CD14-positive monocyte (primary cell): ENCODE results near the gene PARL. TPM values are rescaled to one million over a fixed set of nuclear protein-coding genes. Genes with fewer than 3 reads are reported as not detected.
A peak's percentile ranks its signal among the peaks of the same experiment; 100 is the strongest.

Experiments used
- DNase-seq, 3 donors: peaks; one replicate each; pipeline ENCODE4 v3.0.0-alpha.2; 2011 to 2022
- H2AFZ ChIP-seq: 2 replicates; pipeline ENCODE4 v1.6.0; 2012; ENCODE audit warnings: mild to moderate bottlenecking, low read depth, low read length, inconsistent platforms; ENCODE audit not compliant: insufficient read depth, poor library complexity, severe bottlenecking
- H3K27ac ChIP-seq, 2 donors: 1 replicate in 1 of 2; 2 replicates in 1 of 2; pipeline ENCODE4 v1.5.1; 2012 to 2013; ENCODE audit warnings: low read length in 2 of 2, control low read depth in 1 of 2, inconsistent platforms in 1 of 2, low read depth in 1 of 2, mild to moderate bottlenecking in 1 of 2
- H3K27me3 ChIP-seq, 2 donors: one replicate each; pipeline versions ENCODE4 v1.6.0 to v1.6.1; 2011 to 2013; ENCODE audit warnings: low read length in 2 of 2; ENCODE audit not compliant: control insufficient read depth in 2 of 2, insufficient read depth in 2 of 2
- H3K36me3 ChIP-seq, 2 donors: replicated peaks in 1 of 2; 1 replicate in 1 of 2; 2 replicates in 1 of 2; pipeline versions ENCODE4 v1.5.1 to v1.6.1; 2012 to 2013; ENCODE audit warnings: low read length in 2 of 2, control low read depth in 1 of 2, inconsistent platforms in 1 of 2, mild to moderate bottlenecking in 1 of 2; ENCODE audit not compliant: insufficient read depth in 2 of 2, control insufficient read depth in 1 of 2
- H3K4me1 ChIP-seq, 2 donors: 1 replicate in 1 of 2; 2 replicates in 1 of 2; pipeline versions ENCODE4 v1.5.1 to v1.6.1; 2012 to 2013; ENCODE audit warnings: low read length in 2 of 2, control low read depth in 1 of 2, inconsistent platforms in 1 of 2, mild to moderate bottlenecking in 1 of 2, moderate library complexity in 1 of 2; ENCODE audit not compliant: insufficient read depth in 2 of 2, control insufficient read depth in 1 of 2
- H3K4me2 ChIP-seq: replicated peaks from 2 replicates; pipeline ENCODE3; 2012; ENCODE audit warnings: low read length, moderate library complexity, mild to moderate bottlenecking; ENCODE audit not compliant: poor library complexity, severe bottlenecking; ENCODE audit errors: extremely low read depth
- H3K4me3 ChIP-seq, 3 experiments: fragments of 200-600 bp in 1 of 3; sonication (generic) in 1 of 3; replicated peaks in 1 of 3; 1 replicate in 2 of 3; 2 replicates in 1 of 3; pipeline ENCODE4 v1.5.1; 2011 to 2013; ENCODE audit warnings: low read length in 3 of 3, mild to moderate bottlenecking in 3 of 3, control low read depth in 2 of 3, low read depth in 2 of 3, inconsistent platforms in 1 of 3, moderate library complexity in 1 of 3
- H3K79me2 ChIP-seq: 2 replicates; pipeline ENCODE4 v1.6.0; 2012; ENCODE audit warnings: mild to moderate bottlenecking, control low read depth, inconsistent platforms, low read length, moderate library complexity; ENCODE audit not compliant: insufficient read depth
- H3K9ac ChIP-seq: 2 replicates; pipeline ENCODE4 v1.6.0; 2017; ENCODE audit warnings: low read length, mild to moderate bottlenecking; ENCODE audit not compliant: insufficient read depth, poor library complexity, severe bottlenecking
- H3K9me3 ChIP-seq, 2 donors: replicated peaks in 1 of 2; 1 replicate in 1 of 2; 2 replicates in 1 of 2; pipeline versions ENCODE4 v1.5.1 to v1.6.1; 2012 to 2013; ENCODE audit warnings: low read length in 2 of 2, control low read depth in 1 of 2; ENCODE audit not compliant: control insufficient read depth in 1 of 2, insufficient read depth in 1 of 2
- H4K20me1 ChIP-seq: 2 replicates; pipeline ENCODE4 v1.6.0; 2012; ENCODE audit warnings: mild to moderate bottlenecking, low read length, control low read depth, moderate library complexity; ENCODE audit not compliant: insufficient read depth
- H3K27ac Mint-ChIP-seq, 7 donors: one replicate each; pipeline ENCODE4 v1.8.0; 2020; ENCODE audit warnings: mild to moderate bottlenecking in 7 of 7, mixed read lengths in 7 of 7, moderate library complexity in 6 of 7, inconsistent platforms in 2 of 7
- H3K27me3 Mint-ChIP-seq, 3 donors: one replicate each; pipeline ENCODE4 v1.8.0; 2021 to 2022; ENCODE audit warnings: low read depth in 3 of 3, mild to moderate bottlenecking in 3 of 3, mixed read lengths in 3 of 3, moderate library complexity in 3 of 3, inconsistent platforms in 1 of 3
- H3K36me3 Mint-ChIP-seq, 2 donors: one replicate each; pipeline ENCODE4 v1.8.0; 2020; ENCODE audit warnings: mixed read lengths in 2 of 2, inconsistent platforms in 1 of 2, mild to moderate bottlenecking in 1 of 2
- H3K4me1 Mint-ChIP-seq: one replicate; pipeline ENCODE4 v1.8.0; 2020; ENCODE audit warnings: mild to moderate bottlenecking, mixed read lengths
- H3K4me3 Mint-ChIP-seq, 2 donors: one replicate each; pipeline ENCODE4 v1.8.0; 2020; ENCODE audit warnings: mild to moderate bottlenecking in 2 of 2, mixed read lengths in 2 of 2, moderate library complexity in 1 of 2
- H3K9me3 Mint-ChIP-seq, 7 donors: one replicate each; pipeline ENCODE4 v1.8.0; 2020 to 2022; ENCODE audit warnings: mixed read lengths in 7 of 7, mild to moderate bottlenecking in 6 of 7, moderate library complexity in 6 of 7, inconsistent platforms in 2 of 7
- CTCF ChIP-seq: fragments of 200-600 bp; IDR thresholded peaks from one replicate; pipeline ENCODE4 v1.8.0; 2022; ENCODE audit warnings: antibody characterized with exemption, mild to moderate bottlenecking
- WGBS: methylation state at CpG from one replicate; pipeline ENCODE4 v1.1.5; 2013; ENCODE audit warnings: missing lambda C conversion rate; ENCODE audit not compliant: insufficient coverage; 5-methylcytosine and 5-hydroxymethylcytosine counted together
- intact Hi-C, 2 donors: fragments of 100-400 bp; cut with micrococcal nuclease; formaldehyde crosslinking; loops; one replicate each; pipeline versions ENCODE4 v1.15.0 to v1.15.1; 2023
- polyA plus RNA-seq, 3 donors: library from polyadenylated mRNA; depleted of rRNA in 1 of 3; unstranded in 2 of 3; stranded (reverse) in 1 of 3; fragments of 300-500 nt in 2 of 3; fragments of >200 nt in 1 of 3; fragmentation: Illumina TruSeq in 2 of 3; gene quantifications; 1 replicate in 2 of 3; 2 replicates in 1 of 3; pipeline ENCODE4 v1.2.3, GENCODE V29; 2012 to 2021

The PARL gene
- polyA plus RNA-seq, 3 donors, result 65.6 to 196 (median 155) TPM

GRCh38 chr3:183800243-183800863 is 84.3 kb downstream of the PARL start:
- Histone ChIP-seq H3K4me3 (no peak overlapping the region), H3K27me3 (no peaks in the 10 kb centered on the region), H2AFZ (no peak overlapping the region), H3K36me3 (peaks cover 79 to 85% of the 10 kb centered on the region in 2 donors), H3K9ac (no peak overlapping the region), H3K9me3 (no peaks in the 10 kb centered on the region), H4K20me1 (peaks cover 3% of the 10 kb centered on the region), H3K4me1 (no peaks in the 10 kb centered on the region), H3K4me2 (no peak overlapping the region), H3K27ac (no peak overlapping the region), H3K79me2 (no peaks in the 10 kb centered on the region)
- 93% methylated on average over 6 of the region's 8 CpGs for WGBS
- Mint-ChIP-seq H3K4me1 (no peaks in the 10 kb centered on the region), H3K36me3 (peaks cover 75 to 95% of the 10 kb centered on the region in 2 donors), H3K27ac (peak overlapping the region in 1 of 7 donors; percentile 74), H3K27me3 (no peaks in the 10 kb centered on the region), H3K9me3 (no peaks in the 10 kb centered on the region), H3K4me3 (no peak overlapping the region)
- TF ChIP-seq CTCF, result no peak
- DNase-seq, result no peak
- intact Hi-C loops, result no loop called here

- H3K27ac Mint-ChIP-seq, result peak overlapping the region in 2 of 7 donors; percentile 39 to 46
These were observed 85.2 kb downstream of the PARL start for GRCh38 chr3:183799461-183799860.

More at GRCh38 chr3:183799461-183799860, 85.2 kb downstream of the PARL start:
- H3K27me3 ChIP-seq, result no peaks in the 10 kb centered on the region
- H3K9me3 Mint-ChIP-seq, result no peaks in the 10 kb centered on the region
- intact Hi-C loops, result no loop called here
- no peak overlapping the region for H3K4me3 Mint-ChIP-seq
- 100% methylated on average over 3 of the region's 5 CpGs for WGBS
- no peaks in the 10 kb centered on the region for H3K27me3 Mint-ChIP-seq
- H3K27ac ChIP-seq, result no peak overlapping the region
- H3K36me3 ChIP-seq, result peaks cover 75 to 82% of the 10 kb centered on the region in 2 donors
- no peak for TF ChIP-seq CTCF
- no peaks in the 10 kb centered on the region for H3K79me2 ChIP-seq
- peaks cover 4% of the 10 kb centered on the region for H4K20me1 ChIP-seq
- no peak overlapping the region for H3K4me2 ChIP-seq
- H2AFZ ChIP-seq, result no peak overlapping the region
- H3K9ac ChIP-seq, result no peak overlapping the region
- DNase-seq, result no peak
- H3K4me1 ChIP-seq, result no peaks in the 10 kb centered on the region
- peaks cover 69 to 95% of the 10 kb centered on the region in 2 donors for H3K36me3 Mint-ChIP-seq
- H3K4me3 ChIP-seq, result no peak overlapping the region
- no peaks in the 10 kb centered on the region for H3K9me3 ChIP-seq
- no peaks in the 10 kb centered on the region for H3K4me1 Mint-ChIP-seq
